ENCODE results near the gene PRDM15. TPM values are rescaled to one million over a fixed set of nuclear protein-coding genes. Genes with fewer than 3 reads are reported as not detected.

Gene PRDM15
- total RNA-seq, 1 experiment from 2014 or later, result 9.9 TPM

DNA sequence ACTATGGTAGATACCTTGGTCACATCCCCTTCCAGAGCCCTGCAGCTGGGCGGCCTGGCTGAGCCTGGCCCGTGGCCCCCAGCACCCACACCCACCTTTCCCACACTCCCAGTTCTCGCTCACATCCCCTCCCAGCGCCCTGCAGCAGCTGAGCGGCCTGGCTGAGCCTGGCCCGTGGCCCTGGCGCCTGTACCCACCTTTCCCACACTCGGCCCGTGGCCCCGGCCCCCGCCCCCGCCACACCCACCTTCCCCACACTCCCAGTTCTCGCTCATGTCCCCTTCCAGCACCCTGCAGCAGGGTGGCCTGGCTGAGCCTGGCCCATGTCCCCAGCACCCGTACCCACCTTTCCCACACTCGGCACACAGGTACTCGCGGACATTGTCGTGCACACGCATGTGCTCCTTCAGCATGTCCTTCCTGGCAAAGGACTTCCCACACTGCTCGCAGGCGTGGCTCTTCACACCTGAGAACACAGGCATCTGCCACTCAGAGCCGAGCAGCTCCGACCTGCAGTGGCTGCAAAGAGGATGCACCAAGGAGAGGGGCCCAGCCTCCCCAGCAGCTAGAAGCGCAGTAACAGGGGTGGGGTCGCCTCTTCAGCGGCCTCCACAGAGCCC, 59.8 kb downstream of the PRDM15 start:
- H3K4me1 ChIP-seq (ENCODE audit: insufficient read depth, low read length), result no peaks in the 10 kb centered on the region
- no peak overlapping the region for H3T11ph ChIP-seq (ENCODE audit: low read length)
- no peak overlapping the region for H2BK15ac ChIP-seq (ENCODE audit: low read depth, low read length)
- no peaks in the 10 kb centered on the region for H3K23me2 ChIP-seq (ENCODE audit: insufficient read length, low read depth, low read length, poor library complexity, severe bottlenecking)
- no peak overlapping the region for H3K9ac ChIP-seq (ENCODE audit: extremely low read depth, insufficient read length, low read length)
- H3K9me3 ChIP-seq (ENCODE audit: control insufficient read depth, low read depth, low read length), result no peaks in the 10 kb centered on the region
- no peak overlapping the region for H4K91ac ChIP-seq (ENCODE audit: insufficient read length, low read depth, low read length)
- no peak overlapping the region for H2AK5ac ChIP-seq (ENCODE audit: insufficient read length, low read length)
- H3K27me3 Mint-ChIP-seq (ENCODE audit: low read depth), result no peaks in the 10 kb centered on the region
- H2BK5ac ChIP-seq (ENCODE audit: insufficient read length, low read length), result no peak overlapping the region
- no peak overlapping the region for H2BK12ac ChIP-seq (ENCODE audit: insufficient read length, low read depth, low read length)
- TF ChIP-seq, protein P1, sequence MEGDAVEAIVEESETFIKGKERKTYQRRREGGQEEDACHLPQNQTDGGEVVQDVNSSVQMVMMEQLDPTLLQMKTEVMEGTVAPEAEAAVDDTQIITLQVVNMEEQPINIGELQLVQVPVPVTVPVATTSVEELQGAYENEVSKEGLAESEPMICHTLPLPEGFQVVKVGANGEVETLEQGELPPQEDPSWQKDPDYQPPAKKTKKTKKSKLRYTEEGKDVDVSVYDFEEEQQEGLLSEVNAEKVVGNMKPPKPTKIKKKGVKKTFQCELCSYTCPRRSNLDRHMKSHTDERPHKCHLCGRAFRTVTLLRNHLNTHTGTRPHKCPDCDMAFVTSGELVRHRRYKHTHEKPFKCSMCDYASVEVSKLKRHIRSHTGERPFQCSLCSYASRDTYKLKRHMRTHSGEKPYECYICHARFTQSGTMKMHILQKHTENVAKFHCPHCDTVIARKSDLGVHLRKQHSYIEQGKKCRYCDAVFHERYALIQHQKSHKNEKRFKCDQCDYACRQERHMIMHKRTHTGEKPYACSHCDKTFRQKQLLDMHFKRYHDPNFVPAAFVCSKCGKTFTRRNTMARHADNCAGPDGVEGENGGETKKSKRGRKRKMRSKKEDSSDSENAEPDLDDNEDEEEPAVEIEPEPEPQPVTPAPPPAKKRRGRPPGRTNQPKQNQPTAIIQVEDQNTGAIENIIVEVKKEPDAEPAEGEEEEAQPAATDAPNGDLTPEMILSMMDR (conservative IDR thresholded peaks at IDR 0.05), result no peak
- H3K4me3 Mint-ChIP-seq, result no peak overlapping the region
- H2AFZ ChIP-seq (ENCODE audit: low read length), result no peak overlapping the region
- H3K23ac ChIP-seq (ENCODE audit: insufficient read length, low read depth, low read length), result no peak overlapping the region
- no peaks in the 10 kb centered on the region for H3K79me1 ChIP-seq (ENCODE audit: insufficient read depth, low read depth, low read length, poor library complexity, severe bottlenecking)
- no CpG with 5 or more reads among the region's 26 CpGs for WGBS (ENCODE audit: extremely low coverage, insufficient read length, low lambda C conversion rate)
- H3K4me1 Mint-ChIP-seq, result no peaks in the 10 kb centered on the region
- no peak overlapping the region for H2BK20ac ChIP-seq (ENCODE audit: low read depth, low read length, poor library complexity, severe bottlenecking)
- no peak overlapping the region for H3K56ac ChIP-seq (ENCODE audit: insufficient read length, low read depth, low read length)
- H3K27ac ChIP-seq (ENCODE audit: insufficient read length, low read depth, low read length), result no peak overlapping the region
- peak overlapping the region in 1 of 3 experiments; percentile 81; a peak in 2 of 7 replicates for H3K27ac Mint-ChIP-seq
- no peak overlapping the region for H4K8ac ChIP-seq (replicated peaks; ENCODE audit: insufficient read length, low read depth, low read length)
- H3K4ac ChIP-seq (ENCODE audit: low read depth, low read length), result no peak overlapping the region
- no peaks in the 10 kb centered on the region for H4K20me1 ChIP-seq (ENCODE audit: control insufficient read depth, insufficient read depth, insufficient read length)
- H3K79me2 ChIP-seq (ENCODE audit: insufficient read depth, low read length), result no peaks in the 10 kb centered on the region
- DNase-seq, result no peak
- no peak overlapping the region for H4K5ac ChIP-seq (ENCODE audit: insufficient read length, low read depth, low read length)
- no peak overlapping the region; the same call in 1 of the 2 replicates for H3K14ac ChIP-seq (ENCODE audit: insufficient read depth, low read length)
- H3K4me2 ChIP-seq (ENCODE audit: insufficient read depth, insufficient read length, low read length), result no peak overlapping the region
- no peak overlapping the region for H2BK120ac ChIP-seq (ENCODE audit: low read depth, low read length, poor library complexity, severe bottlenecking)
- H3K9me3 Mint-ChIP-seq, result no peaks in the 10 kb centered on the region
- H3K27me3 ChIP-seq (ENCODE audit: insufficient read depth, low read length), result no peaks in the 10 kb centered on the region
- H3K36me3 Mint-ChIP-seq (ENCODE audit: insufficient read depth in 1 of 3, low read depth in 3 of 3), result peaks cover 2 to 33% (median 27%) of the 10 kb centered on the region in 3 experiments; a peak in 6 of 7 replicates
- no peak overlapping the region for H3K18ac ChIP-seq (ENCODE audit: insufficient read length, low read depth, low read length)

Data from H9 (cell line).